Nephron (organoid): ENCODE results near the gene OSBP2.

Source experiments
- H3K27ac Mint-ChIP-seq, 3 experiments: 2 replicates each; pipeline ENCODE4 v1.8.0; 2020; ENCODE audit warnings: mixed read lengths in 3 of 3, mild to moderate bottlenecking in 2 of 3, moderate library complexity in 1 of 3
- H3K27me3 Mint-ChIP-seq: 2 replicates; pipeline ENCODE4 v1.8.0; 2021; ENCODE audit warnings: low read depth, mild to moderate bottlenecking, moderate library complexity, mixed read lengths
- H3K36me3 Mint-ChIP-seq: 2 replicates; pipeline ENCODE4 v1.8.0; 2020; ENCODE audit warnings: low read depth, mixed read lengths
- H3K4me1 Mint-ChIP-seq: 2 replicates; pipeline ENCODE4 v1.8.0; 2020; ENCODE audit warnings: mixed read lengths
- H3K4me3 Mint-ChIP-seq, 3 experiments: 2 replicates each; pipeline ENCODE4 v1.8.0; 2020; ENCODE audit warnings: mild to moderate bottlenecking in 3 of 3, mixed read lengths in 3 of 3, moderate library complexity in 2 of 3
- H3K9me3 Mint-ChIP-seq: 2 replicates; pipeline ENCODE4 v1.8.0; 2020; ENCODE audit warnings: mixed read lengths
- CTCF ChIP-seq, 3 experiments: fragments of 200-600 bp; sonication (generic); IDR thresholded peaks; one replicate each; pipeline ENCODE4 v1.5.0; 2021; ENCODE audit warnings: antibody characterized with exemption in 3 of 3; ENCODE audit not compliant: unreplicated experiment in 3 of 3

The OSBP2 gene

GRCh38 chr22:30827646-30828045, 133.0 kb downstream of the OSBP2 start:
- no peak for TF ChIP-seq CTCF (IDR thresholded peaks at IDR 0.05; ENCODE audit: unreplicated experiment in 3 of 3)
- Mint-ChIP-seq H3K9me3 (no peaks in the 10 kb centered on the region), H3K27me3 (peaks cover 59% of the 10 kb centered on the region), H3K36me3 (no peaks in the 10 kb centered on the region), H3K4me3 (no peak overlapping the region), H3K4me1 (peaks cover 5% of the 10 kb centered on the region), H3K27ac (no peak overlapping the region)

GRCh38 chr22:30828187-30829155, 133.8 kb downstream of the OSBP2 start:
- Mint-ChIP-seq H3K4me1 (peaks cover under 1% of the 10 kb centered on the region), H3K27me3 (peaks cover 50% of the 10 kb centered on the region), H3K9me3 (no peaks in the 10 kb centered on the region), H3K36me3 (no peaks in the 10 kb centered on the region), H3K4me3 (no peak overlapping the region), H3K27ac (no peak overlapping the region)
- TF ChIP-seq CTCF (IDR thresholded peaks at IDR 0.05; ENCODE audit: unreplicated experiment in 3 of 3), result no peak

GRCh38 chr22:30829901-30830550, 135.4 kb downstream of the OSBP2 start:
- peaks cover 35% of the 10 kb centered on the region for H3K27me3 Mint-ChIP-seq
- TF ChIP-seq CTCF (IDR thresholded peaks at IDR 0.05; ENCODE audit: unreplicated experiment in 3 of 3), result no peak
- no peak overlapping the region for H3K27ac Mint-ChIP-seq
- no peak overlapping the region for H3K4me3 Mint-ChIP-seq
- no peaks in the 10 kb centered on the region for H3K9me3 Mint-ChIP-seq
- no peaks in the 10 kb centered on the region for H3K4me1 Mint-ChIP-seq
- H3K36me3 Mint-ChIP-seq, result no peaks in the 10 kb centered on the region

- Mint-ChIP-seq H3K4me1 (no peaks in the 10 kb centered on the region), H3K36me3 (no peaks in the 10 kb centered on the region), H3K4me3 (no peak overlapping the region), H3K27ac (no peak overlapping the region), H3K9me3 (no peaks in the 10 kb centered on the region), H3K27me3 (peaks cover 26% of the 10 kb centered on the region)
- TF ChIP-seq CTCF (IDR thresholded peaks at IDR 0.05; ENCODE audit: unreplicated experiment in 3 of 3), result no peak
Measured at GRCh38 chr22:30830907-30831306, 136.2 kb downstream of the OSBP2 start.

GRCh38 chr22:30832407-30832987, 137.8 kb downstream of the OSBP2 start:
- H3K4me3 Mint-ChIP-seq, result no peak overlapping the region
- no peak overlapping the region for H3K27ac Mint-ChIP-seq
- H3K4me1 Mint-ChIP-seq, result no peaks in the 10 kb centered on the region
- H3K27me3 Mint-ChIP-seq, result peaks cover 22% of the 10 kb centered on the region
- no peak for TF ChIP-seq CTCF (IDR thresholded peaks at IDR 0.05; ENCODE audit: unreplicated experiment in 3 of 3)
- H3K9me3 Mint-ChIP-seq, result no peaks in the 10 kb centered on the region
- no peaks in the 10 kb centered on the region for H3K36me3 Mint-ChIP-seq
